Ovary (tissue), 3 donors: Measurements from ENCODE around the gene C16orf87.

ENCODE experiments used
- POLR2A ChIP-seq: fragments of 450-650 bp; IDR thresholded peaks from one replicate; pipeline ENCODE4 v1.6.1; 2017; ENCODE audit warnings: antibody characterized with exemption, mild to moderate bottlenecking, moderate library complexity
- TF ChIP-seq, protein P1 (sequence below), 3 donors: fragments of 450-650 bp in 2 of 3; fragments of 200-600 bp in 1 of 3; IDR thresholded peaks; one replicate each; pipeline versions ENCODE4 v1.5.1 to v1.8.0; 2016 to 2022; ENCODE audit warnings: antibody characterized with exemption in 3 of 3, mild to moderate bottlenecking in 1 of 3
- donor health status: DM: no; HTN: no; CAD: no.

DNA sequence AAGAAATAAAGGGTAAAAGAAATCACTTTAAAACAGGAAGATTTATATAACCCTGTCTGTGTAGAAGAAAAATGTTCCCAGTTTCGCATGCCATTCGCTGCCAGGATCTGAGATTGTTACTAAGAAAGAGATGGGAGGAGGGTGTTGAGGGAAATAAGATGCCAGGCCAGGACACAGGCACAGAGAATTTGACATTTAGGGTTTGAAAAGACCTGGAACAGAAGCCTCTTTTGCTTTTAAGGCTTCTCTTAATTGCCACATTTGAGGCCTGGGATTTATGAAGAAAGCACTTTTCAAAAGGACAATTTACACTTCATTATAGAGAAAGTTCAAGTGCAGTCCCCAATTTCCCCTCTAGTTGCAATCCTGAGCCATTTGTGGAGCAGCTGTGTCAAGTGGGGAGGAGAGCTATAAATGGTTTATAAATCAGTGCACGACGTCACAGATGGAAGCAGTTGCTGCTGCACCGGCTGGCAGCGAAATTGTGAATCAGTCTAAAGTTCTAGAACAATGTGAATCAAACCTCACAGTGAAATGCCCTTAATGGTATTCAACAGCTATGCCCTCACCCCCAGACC is 26.5 kb upstream of the C16orf87 start:
- TF ChIP-seq, protein P1, sequence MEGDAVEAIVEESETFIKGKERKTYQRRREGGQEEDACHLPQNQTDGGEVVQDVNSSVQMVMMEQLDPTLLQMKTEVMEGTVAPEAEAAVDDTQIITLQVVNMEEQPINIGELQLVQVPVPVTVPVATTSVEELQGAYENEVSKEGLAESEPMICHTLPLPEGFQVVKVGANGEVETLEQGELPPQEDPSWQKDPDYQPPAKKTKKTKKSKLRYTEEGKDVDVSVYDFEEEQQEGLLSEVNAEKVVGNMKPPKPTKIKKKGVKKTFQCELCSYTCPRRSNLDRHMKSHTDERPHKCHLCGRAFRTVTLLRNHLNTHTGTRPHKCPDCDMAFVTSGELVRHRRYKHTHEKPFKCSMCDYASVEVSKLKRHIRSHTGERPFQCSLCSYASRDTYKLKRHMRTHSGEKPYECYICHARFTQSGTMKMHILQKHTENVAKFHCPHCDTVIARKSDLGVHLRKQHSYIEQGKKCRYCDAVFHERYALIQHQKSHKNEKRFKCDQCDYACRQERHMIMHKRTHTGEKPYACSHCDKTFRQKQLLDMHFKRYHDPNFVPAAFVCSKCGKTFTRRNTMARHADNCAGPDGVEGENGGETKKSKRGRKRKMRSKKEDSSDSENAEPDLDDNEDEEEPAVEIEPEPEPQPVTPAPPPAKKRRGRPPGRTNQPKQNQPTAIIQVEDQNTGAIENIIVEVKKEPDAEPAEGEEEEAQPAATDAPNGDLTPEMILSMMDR (IDR thresholded peaks at IDR 0.05) = no peak
- TF ChIP-seq POLR2A = no peak
